ENCODE measurements around the gene GRB14.
"Not testable (repeated sequence)": the region's sequence is repeated elsewhere in the genome, so short reads cannot be mapped to it uniquely, and the experiment has no call there.

The GRB14 gene

GRCh38 chr2:164651361-164651760, 30.1 kb upstream of the GRB14 start:
- H3K4me1 ChIP-seq (ENCODE audit: control insufficient read depth in 2 of 2, insufficient read depth in 2 of 2, low read length in 2 of 2): no peaks in the 10 kb centered on the region
- no peak overlapping the region for H3K27ac ChIP-seq (ENCODE audit: low read depth in 2 of 2, low read length in 2 of 2)
- H3K9me3 ChIP-seq (ENCODE audit: control insufficient read depth in 2 of 2, low read length in 2 of 2): peaks cover 4 to 9% of the 10 kb centered on the region in 2 donors
- no peak overlapping the region for H3K4me3 ChIP-seq (ENCODE audit: low read length in 2 of 2)
- H3K9ac ChIP-seq (ENCODE audit: low read depth in 1 of 2, low read length in 2 of 2): no peak overlapping the region
- no peaks in the 10 kb centered on the region for H3K36me3 ChIP-seq (ENCODE audit: control insufficient read depth in 2 of 2, insufficient read depth in 2 of 2, low read length in 2 of 2)
- H3K27me3 ChIP-seq (ENCODE audit: control insufficient read depth in 2 of 2, insufficient read depth in 2 of 2, low read length in 2 of 2): no peaks in the 10 kb centered on the region

GRCh38 chr2:164644036-164644700, 22.9 kb upstream of the GRB14 start:
- no peak overlapping the region for H3K27ac ChIP-seq (ENCODE audit: low read depth in 2 of 2, low read length in 2 of 2)
- no peak overlapping the region for H3K9ac ChIP-seq (ENCODE audit: low read depth in 1 of 2, low read length in 2 of 2)
- no peaks in the 10 kb centered on the region for H3K27me3 ChIP-seq (ENCODE audit: control insufficient read depth in 2 of 2, insufficient read depth in 2 of 2, low read length in 2 of 2)
- no peaks in the 10 kb centered on the region for H3K36me3 ChIP-seq (ENCODE audit: control insufficient read depth in 2 of 2, insufficient read depth in 2 of 2, low read length in 2 of 2)
- no peaks in the 10 kb centered on the region for H3K4me1 ChIP-seq (ENCODE audit: control insufficient read depth in 2 of 2, insufficient read depth in 2 of 2, low read length in 2 of 2)
- H3K4me3 ChIP-seq (ENCODE audit: low read length in 2 of 2): no peak overlapping the region
- no peaks in the 10 kb centered on the region for H3K9me3 ChIP-seq (ENCODE audit: control insufficient read depth in 2 of 2, low read length in 2 of 2)

- no peaks in the 10 kb centered on the region for H3K9me3 ChIP-seq (ENCODE audit: control insufficient read depth in 2 of 2, low read length in 2 of 2)
These were observed 21.8 kb upstream of the GRB14 start for GRCh38 chr2:164642946-164643555.

GRCh38 chr2:164642268-164642667, 21.0 kb upstream of the GRB14 start:
- Histone ChIP-seq H3K4me1 (ENCODE audit: control insufficient read depth in 2 of 2, insufficient read depth in 2 of 2, low read length in 2 of 2) (no peaks in the 10 kb centered on the region), H3K36me3 (ENCODE audit: control insufficient read depth in 2 of 2, insufficient read depth in 2 of 2, low read length in 2 of 2) (no peaks in the 10 kb centered on the region), H3K27me3 (ENCODE audit: control insufficient read depth in 2 of 2, insufficient read depth in 2 of 2, low read length in 2 of 2) (no peaks in the 10 kb centered on the region), H3K9ac (ENCODE audit: low read depth in 1 of 2, low read length in 2 of 2) (no peak overlapping the region), H3K9me3 (ENCODE audit: control insufficient read depth in 2 of 2, low read length in 2 of 2) (no peaks in the 10 kb centered on the region), H3K4me3 (ENCODE audit: low read length in 2 of 2) (no peak overlapping the region), H3K27ac (ENCODE audit: low read depth in 2 of 2, low read length in 2 of 2) (no peak overlapping the region)

More at GRCh38 chr2:164642946-164643555, 21.8 kb upstream of the GRB14 start:
- Histone ChIP-seq H3K9ac (ENCODE audit: low read depth in 1 of 2, low read length in 2 of 2) (no peak overlapping the region), H3K4me1 (ENCODE audit: control insufficient read depth in 2 of 2, insufficient read depth in 2 of 2, low read length in 2 of 2) (no peaks in the 10 kb centered on the region), H3K27me3 (ENCODE audit: control insufficient read depth in 2 of 2, insufficient read depth in 2 of 2, low read length in 2 of 2) (no peaks in the 10 kb centered on the region), H3K36me3 (ENCODE audit: control insufficient read depth in 2 of 2, insufficient read depth in 2 of 2, low read length in 2 of 2) (no peaks in the 10 kb centered on the region), H3K4me3 (ENCODE audit: low read length in 2 of 2) (no peak overlapping the region), H3K27ac (ENCODE audit: low read depth in 2 of 2, low read length in 2 of 2) (no peak overlapping the region)

- not testable (repeated sequence) for H3K9ac ChIP-seq (ENCODE audit: low read depth in 1 of 2, low read length in 2 of 2); H3K36me3 ChIP-seq (ENCODE audit: control insufficient read depth in 2 of 2, insufficient read depth in 2 of 2, low read length in 2 of 2); H3K27ac ChIP-seq (ENCODE audit: low read depth in 2 of 2, low read length in 2 of 2); H3K27me3 ChIP-seq (ENCODE audit: control insufficient read depth in 2 of 2, insufficient read depth in 2 of 2, low read length in 2 of 2); H3K4me3 ChIP-seq (ENCODE audit: low read length in 2 of 2); H3K4me1 ChIP-seq (ENCODE audit: control insufficient read depth in 2 of 2, insufficient read depth in 2 of 2, low read length in 2 of 2); H3K9me3 ChIP-seq (ENCODE audit: control insufficient read depth in 2 of 2, low read length in 2 of 2)
These were observed 7.0 kb upstream of the GRB14 start for GRCh38 chr2:164628319-164628718.

- Histone ChIP-seq H3K4me1 (ENCODE audit: control insufficient read depth in 2 of 2, insufficient read depth in 2 of 2, low read length in 2 of 2) (no peaks in the 10 kb centered on the region), H3K27me3 (ENCODE audit: control insufficient read depth in 2 of 2, insufficient read depth in 2 of 2, low read length in 2 of 2) (no peaks in the 10 kb centered on the region), H3K4me3 (ENCODE audit: low read length in 2 of 2) (no peak overlapping the region), H3K9me3 (ENCODE audit: control insufficient read depth in 2 of 2, low read length in 2 of 2) (no peaks in the 10 kb centered on the region), H3K9ac (ENCODE audit: low read depth in 1 of 2, low read length in 2 of 2) (no peak overlapping the region), H3K36me3 (ENCODE audit: control insufficient read depth in 2 of 2, insufficient read depth in 2 of 2, low read length in 2 of 2) (no peaks in the 10 kb centered on the region), H3K27ac (ENCODE audit: low read depth in 2 of 2, low read length in 2 of 2) (no peak overlapping the region)
These were observed 4.2 kb upstream of the GRB14 start for GRCh38 chr2:164625378-164625971.

GRCh38 chr2:164624316-164624715, 3.0 kb upstream of the GRB14 start:
- Histone ChIP-seq H3K4me1 (ENCODE audit: control insufficient read depth in 2 of 2, insufficient read depth in 2 of 2, low read length in 2 of 2) (no peaks in the 10 kb centered on the region), H3K4me3 (ENCODE audit: low read length in 2 of 2) (no peak overlapping the region), H3K9me3 (ENCODE audit: control insufficient read depth in 2 of 2, low read length in 2 of 2) (no peaks in the 10 kb centered on the region), H3K27ac (ENCODE audit: low read depth in 2 of 2, low read length in 2 of 2) (no peak overlapping the region), H3K36me3 (ENCODE audit: control insufficient read depth in 2 of 2, insufficient read depth in 2 of 2, low read length in 2 of 2) (no peaks in the 10 kb centered on the region), H3K9ac (ENCODE audit: low read depth in 1 of 2, low read length in 2 of 2) (no peak overlapping the region), H3K27me3 (ENCODE audit: control insufficient read depth in 2 of 2, insufficient read depth in 2 of 2, low read length in 2 of 2) (no peaks in the 10 kb centered on the region)

GRCh38 chr2:164622338-164623106, 1.2 kb upstream of the GRB14 start:
- no peak overlapping the region for H3K27ac ChIP-seq (ENCODE audit: low read depth in 2 of 2, low read length in 2 of 2)
- no peaks in the 10 kb centered on the region for H3K9me3 ChIP-seq (ENCODE audit: control insufficient read depth in 2 of 2, low read length in 2 of 2)
- no peaks in the 10 kb centered on the region for H3K4me1 ChIP-seq (ENCODE audit: control insufficient read depth in 2 of 2, insufficient read depth in 2 of 2, low read length in 2 of 2)
- no peaks in the 10 kb centered on the region for H3K27me3 ChIP-seq (ENCODE audit: control insufficient read depth in 2 of 2, insufficient read depth in 2 of 2, low read length in 2 of 2)
- no peak overlapping the region for H3K9ac ChIP-seq (ENCODE audit: low read depth in 1 of 2, low read length in 2 of 2)
- H3K36me3 ChIP-seq (ENCODE audit: control insufficient read depth in 2 of 2, insufficient read depth in 2 of 2, low read length in 2 of 2): no peaks in the 10 kb centered on the region
- H3K4me3 ChIP-seq (ENCODE audit: low read length in 2 of 2): no peak overlapping the region

- Histone ChIP-seq H3K9ac (ENCODE audit: low read depth in 1 of 2, low read length in 2 of 2) (no peak overlapping the region), H3K27me3 (ENCODE audit: control insufficient read depth in 2 of 2, insufficient read depth in 2 of 2, low read length in 2 of 2) (no peaks in the 10 kb centered on the region), H3K4me3 (ENCODE audit: low read length in 2 of 2) (peak overlapping the region; percentile 19 to 69), H3K4me1 (ENCODE audit: control insufficient read depth in 2 of 2, insufficient read depth in 2 of 2, low read length in 2 of 2) (no peaks in the 10 kb centered on the region), H3K9me3 (ENCODE audit: control insufficient read depth in 2 of 2, low read length in 2 of 2) (no peaks in the 10 kb centered on the region), H3K36me3 (ENCODE audit: control insufficient read depth in 2 of 2, insufficient read depth in 2 of 2, low read length in 2 of 2) (no peaks in the 10 kb centered on the region), H3K27ac (ENCODE audit: low read depth in 2 of 2, low read length in 2 of 2) (no peak overlapping the region)
These were observed 453 bp upstream of the GRB14 start for GRCh38 chr2:164621764-164622105.

- peak overlapping the region; percentile 66 to 70 for H3K4me3 ChIP-seq (ENCODE audit: low read length in 2 of 2)
- H3K36me3 ChIP-seq (ENCODE audit: control insufficient read depth in 2 of 2, insufficient read depth in 2 of 2, low read length in 2 of 2): no peaks in the 10 kb centered on the region
- no peak overlapping the region for H3K27ac ChIP-seq (ENCODE audit: low read depth in 2 of 2, low read length in 2 of 2)
- H3K9ac ChIP-seq (ENCODE audit: low read depth in 1 of 2, low read length in 2 of 2): no peak overlapping the region
- no peaks in the 10 kb centered on the region for H3K9me3 ChIP-seq (ENCODE audit: control insufficient read depth in 2 of 2, low read length in 2 of 2)
- no peaks in the 10 kb centered on the region for H3K27me3 ChIP-seq (ENCODE audit: control insufficient read depth in 2 of 2, insufficient read depth in 2 of 2, low read length in 2 of 2)
- H3K4me1 ChIP-seq (ENCODE audit: control insufficient read depth in 2 of 2, insufficient read depth in 2 of 2, low read length in 2 of 2): no peaks in the 10 kb centered on the region
These were observed 825 bp downstream of the GRB14 start for GRCh38 chr2:164620457-164620856.

All from mucosa of rectum (tissue), 2 donors.